ENCODE measurements around the gene TRDN. TPM values are rescaled to one million over a fixed set of nuclear protein-coding genes. Genes with fewer than 3 reads are reported as not detected.
"Not testable (repeated sequence)": the region's sequence is repeated elsewhere in the genome, so short reads cannot be mapped to it uniquely, and the experiment has no call there.

The TRDN gene
- total RNA-seq, 1 donor from 2014 or later, result not detected

- ATAC-seq, result no peak
- DNase-seq (ENCODE audit: low spot score), result no peak
These were observed 1.6 kb downstream of the TRDN start for GRCh38 chr6:123635144-123635543.

DNA sequence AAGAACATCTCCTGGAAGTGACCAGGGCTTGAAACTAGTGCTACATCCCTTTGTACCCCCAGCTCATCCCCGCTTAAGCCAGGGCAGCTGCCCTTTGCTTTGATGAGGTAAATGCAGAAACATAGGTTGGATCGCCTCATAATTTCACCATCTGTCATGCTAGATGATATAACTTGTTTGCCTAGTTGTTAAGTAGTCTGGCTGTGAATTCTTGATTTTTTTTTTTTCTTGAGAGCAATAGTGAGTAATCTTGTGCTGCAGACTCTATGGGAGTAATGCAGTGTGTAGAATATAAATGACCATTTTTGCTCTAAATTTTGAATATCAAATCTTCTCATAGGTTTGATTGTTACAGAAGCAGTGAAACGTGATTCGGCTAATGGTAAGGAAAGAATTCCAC lies 4.1 kb downstream of the TRDN start:
- DNase-seq (ENCODE audit: low spot score) (no peak), ATAC-seq (no peak)

- ATAC-seq (no peak), DNase-seq (ENCODE audit: low spot score) (no peak)
These were observed 7.3 kb downstream of the TRDN start for GRCh38 chr6:123629258-123629941.

GRCh38 chr6:123625696-123626095 lies 11.1 kb downstream of the TRDN start:
- ATAC-seq (no peak), DNase-seq (ENCODE audit: low spot score) (no peak)

- DNase-seq (ENCODE audit: low spot score), result no peak
- ATAC-seq, result no peak
These were observed 14.0 kb downstream of the TRDN start for GRCh38 chr6:123622780-123623179.

- no peak for DNase-seq (ENCODE audit: low spot score)
- no peak for ATAC-seq
These were observed 17.6 kb downstream of the TRDN start for GRCh38 chr6:123619156-123619555.

DNA sequence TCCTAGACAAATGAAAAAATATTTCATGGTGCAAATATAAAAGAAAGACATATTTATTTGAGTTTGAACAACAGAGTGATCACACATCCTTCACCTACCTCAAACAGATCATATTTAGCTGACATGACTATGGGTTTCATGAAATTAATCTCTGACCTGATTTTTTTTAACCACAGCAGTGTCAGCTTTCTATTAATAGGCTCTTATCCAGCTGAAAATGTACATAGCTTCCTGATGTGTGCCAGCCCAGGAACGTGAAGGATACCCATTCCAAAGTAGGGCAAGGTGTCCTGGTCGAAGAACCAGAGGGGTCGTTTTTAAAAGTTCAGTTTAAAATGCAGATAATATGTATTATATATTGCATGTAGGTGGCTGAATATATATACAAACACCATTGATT lies 19.8 kb downstream of the TRDN start:
- ATAC-seq, result no peak

DNA sequence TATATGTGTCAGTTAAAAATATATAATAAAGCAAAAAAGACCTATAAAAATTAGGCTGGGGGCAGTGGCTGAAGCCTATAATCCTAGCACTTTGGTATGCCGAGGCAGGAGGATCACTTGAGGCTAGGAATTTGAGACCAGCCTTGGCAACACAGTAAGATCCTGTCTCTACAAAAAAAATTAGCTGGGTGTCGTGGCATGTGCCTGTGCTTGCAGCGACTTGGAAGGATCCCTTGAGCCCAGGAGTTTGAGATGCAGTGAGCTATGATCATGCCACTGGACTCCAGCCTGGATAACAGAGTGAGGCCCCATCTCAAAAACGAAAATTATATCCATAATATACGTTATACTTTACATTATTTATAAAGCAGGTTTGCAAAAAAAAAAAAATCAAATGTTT lies 20.7 kb downstream of the TRDN start:
- ATAC-seq (no peak), DNase-seq (ENCODE audit: low spot score) (no peak)

More for the DNA sequence above, 19.8 kb downstream of the TRDN start:
- no peak for DNase-seq (ENCODE audit: low spot score)

DNA sequence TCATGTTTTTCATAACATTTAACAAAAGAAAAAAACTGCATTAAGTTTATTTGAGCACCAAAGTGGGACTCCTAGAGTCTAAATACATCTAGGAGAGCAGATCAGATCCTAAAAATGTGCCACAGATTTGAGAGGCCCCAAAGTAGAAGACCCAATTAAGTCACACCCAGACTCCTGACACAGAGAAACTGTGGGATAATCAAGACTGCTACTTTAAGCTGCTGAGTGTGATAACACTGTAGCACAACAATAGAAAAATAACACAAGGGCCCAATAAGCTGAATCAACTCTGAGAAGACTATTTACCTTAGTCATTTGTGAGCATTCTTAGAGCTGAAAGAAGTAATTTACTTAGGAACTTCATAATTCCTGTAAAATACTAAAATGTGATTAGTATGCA lies 26.0 kb downstream of the TRDN start:
- DNase-seq (ENCODE audit: low spot score) (no peak), ATAC-seq (no peak)

DNA sequence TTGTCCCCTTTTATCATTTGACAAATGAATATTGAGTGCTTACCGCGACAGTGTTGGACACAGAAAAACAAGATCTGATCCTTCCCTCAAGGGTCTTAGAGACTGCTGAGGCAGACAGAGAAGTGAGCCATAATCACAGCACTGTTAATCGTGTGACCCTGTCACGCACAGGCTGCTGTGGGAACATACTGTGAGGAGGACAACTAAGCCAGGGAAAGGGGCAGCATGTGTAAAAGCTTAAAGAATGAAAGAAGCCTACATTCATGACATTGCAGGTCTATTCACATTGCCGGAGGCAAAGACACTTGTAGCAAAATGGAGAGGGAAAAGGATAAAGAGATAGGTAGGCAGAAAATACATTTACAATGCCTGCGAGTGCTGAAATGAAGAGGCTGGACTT lies 32.7 kb downstream of the TRDN start:
- no peak for DNase-seq (ENCODE audit: low spot score)
- ATAC-seq, result no peak

DNA sequence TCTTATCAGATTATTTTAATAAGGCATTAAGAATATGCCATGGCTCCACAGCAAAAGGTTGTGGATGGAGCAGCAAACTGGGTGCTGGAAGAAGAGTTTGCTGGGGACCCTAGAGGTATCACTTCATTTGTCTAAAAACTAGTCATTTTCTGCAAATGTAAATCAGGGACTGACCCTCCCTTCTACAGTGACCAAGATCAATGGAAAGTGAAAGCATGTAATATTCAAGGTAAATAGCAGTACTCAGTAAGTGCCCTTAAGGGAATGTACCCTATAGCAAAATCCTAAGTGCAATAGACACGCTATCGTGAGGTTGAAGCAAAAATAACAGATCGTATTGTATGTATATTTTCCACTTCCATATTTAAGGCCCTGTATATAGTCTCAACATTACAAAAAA lies 38.7 kb downstream of the TRDN start:
- no peak for ATAC-seq
- DNase-seq (ENCODE audit: low spot score), result no peak

GRCh38 chr6:123594776-123595175 lies 42.0 kb downstream of the TRDN start:
- DNase-seq (ENCODE audit: low spot score), result no peak
- ATAC-seq, result no peak

DNA sequence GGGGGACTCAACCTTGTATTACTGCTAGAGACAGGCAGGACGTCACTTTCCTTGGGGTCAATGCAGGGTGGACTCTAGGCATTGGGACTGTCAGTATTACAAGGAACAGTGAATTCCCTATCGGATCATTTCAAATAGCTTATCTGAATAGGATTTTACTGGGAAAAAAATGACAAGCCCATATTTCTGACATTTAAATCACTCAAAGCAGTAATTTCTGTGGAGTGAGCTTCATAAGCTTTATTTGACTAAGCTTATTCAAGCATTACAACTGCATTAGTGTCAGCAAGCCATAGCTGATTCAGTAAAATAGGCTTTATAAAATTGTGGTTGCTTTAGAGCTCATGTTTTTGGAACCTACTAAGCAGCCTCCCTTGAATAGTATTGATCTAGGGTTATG lies 44.3 kb downstream of the TRDN start:
- ATAC-seq (no peak), DNase-seq (ENCODE audit: low spot score) (no peak)

- DNase-seq (ENCODE audit: low spot score) (no peak), ATAC-seq (no peak)
These were observed 46.8 kb downstream of the TRDN start for GRCh38 chr6:123589973-123590372.

GRCh38 chr6:123589317-123589716 lies 47.4 kb downstream of the TRDN start:
- no peak for ATAC-seq
- no peak for DNase-seq (ENCODE audit: low spot score)

DNA sequence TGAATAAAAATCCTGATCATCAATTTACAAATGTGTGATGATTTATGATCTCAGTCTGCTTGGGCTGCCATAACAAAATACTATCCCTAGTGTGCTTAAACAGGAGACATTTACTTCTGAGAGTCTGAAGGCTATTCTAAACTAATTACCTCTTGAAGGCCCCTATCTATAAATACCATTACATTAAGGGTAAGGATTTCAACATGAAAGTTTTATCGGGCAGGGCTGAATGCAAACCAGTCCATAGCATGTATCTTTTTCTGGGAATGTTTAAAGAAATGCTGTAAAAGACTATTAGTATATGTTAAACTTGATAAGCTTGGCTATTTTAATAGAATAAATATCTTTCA lies 48.2 kb downstream of the TRDN start:
- DNase-seq (ENCODE audit: low spot score), result no peak
- no peak for ATAC-seq

GRCh38 chr6:123587838-123588545 lies 48.8 kb downstream of the TRDN start:
- ATAC-seq (no peak), DNase-seq (ENCODE audit: low spot score) (no peak)

GRCh38 chr6:123587407-123587806 lies 49.3 kb downstream of the TRDN start:
- ATAC-seq; DNase-seq (ENCODE audit: low spot score): not testable (repeated sequence)

DNA sequence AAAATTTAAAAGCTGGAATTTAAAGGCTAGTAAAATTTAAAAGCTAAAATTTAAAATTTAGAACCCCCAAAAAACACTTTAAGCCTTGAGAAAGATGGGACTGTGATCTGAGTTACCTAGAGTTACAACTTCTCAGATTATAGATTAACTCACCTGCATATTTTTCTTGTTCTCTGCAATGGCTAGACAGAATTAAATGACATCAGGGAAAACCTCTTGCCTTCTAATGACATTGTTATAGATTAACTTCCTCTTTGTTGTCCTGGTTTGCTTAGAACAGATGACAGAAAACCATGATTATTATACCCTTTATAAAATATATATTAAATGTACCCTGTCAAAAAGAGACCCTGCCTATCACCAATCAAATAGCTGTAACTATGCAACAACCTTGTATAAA lies 56.4 kb downstream of the TRDN start:
- no peak for DNase-seq (ENCODE audit: low spot score)
- no peak for ATAC-seq

DNA sequence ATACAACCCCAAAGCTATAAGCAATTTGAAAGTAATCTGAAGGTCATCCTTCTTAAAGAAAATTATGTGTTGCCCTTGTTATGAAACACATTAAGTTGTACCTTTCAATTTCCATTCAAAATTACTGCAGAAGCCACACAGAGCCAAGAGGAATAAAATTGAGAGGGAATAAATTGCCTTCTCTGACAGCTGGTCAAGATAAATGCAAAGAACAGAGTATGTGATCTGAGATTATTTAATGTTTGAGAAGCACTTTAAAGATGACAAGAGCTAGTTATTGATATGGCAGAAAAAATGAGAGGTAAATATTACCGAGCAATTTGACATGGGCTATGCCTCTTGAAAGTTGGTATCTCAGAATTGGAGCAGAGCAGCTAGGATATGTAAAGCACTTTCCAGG lies 61.6 kb downstream of the TRDN start:
- DNase-seq (ENCODE audit: low spot score) (no peak), ATAC-seq (no peak)

DNA sequence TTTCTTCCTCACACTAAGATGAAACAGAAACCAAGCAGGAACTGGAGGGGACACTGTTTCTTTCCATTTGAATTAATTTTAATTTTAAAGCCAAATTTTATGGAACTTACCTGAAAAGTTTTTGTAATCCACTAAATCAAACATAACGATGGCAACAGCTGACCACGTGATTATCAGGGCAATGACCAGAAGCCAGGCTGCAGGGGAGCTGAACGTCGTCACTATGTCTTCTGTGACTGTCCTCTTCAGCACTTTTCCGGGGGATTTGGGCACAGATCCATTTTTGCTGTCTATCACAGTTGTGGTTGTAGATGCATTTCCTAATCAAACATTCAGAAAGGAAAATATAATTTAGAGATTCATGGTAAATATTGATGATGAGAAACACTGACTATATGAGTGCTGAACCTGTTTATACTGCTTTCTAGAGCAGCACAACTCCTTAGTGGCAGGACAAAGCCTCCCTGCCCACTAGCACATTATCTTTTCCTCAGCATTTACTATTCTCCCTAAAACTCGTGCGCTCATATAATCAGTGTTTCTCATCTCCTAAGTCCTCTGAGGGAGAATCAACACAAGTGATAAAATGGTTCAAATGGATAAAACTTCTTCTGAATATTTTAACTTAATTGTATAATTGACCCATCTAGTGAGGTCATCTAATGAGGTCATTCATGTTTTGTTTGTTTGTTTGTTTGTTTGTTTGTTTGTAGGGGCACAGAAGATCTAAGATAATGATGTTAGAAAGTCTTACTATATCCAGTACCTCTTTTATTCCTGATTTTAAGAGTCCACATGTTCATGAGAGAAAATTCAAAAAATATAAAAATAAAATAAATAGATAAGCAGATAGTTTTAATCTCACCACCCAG lies 65.7 kb downstream of the TRDN start:
- DNase-seq (ENCODE audit: low spot score) (no peak), ATAC-seq (no peak)

DNA sequence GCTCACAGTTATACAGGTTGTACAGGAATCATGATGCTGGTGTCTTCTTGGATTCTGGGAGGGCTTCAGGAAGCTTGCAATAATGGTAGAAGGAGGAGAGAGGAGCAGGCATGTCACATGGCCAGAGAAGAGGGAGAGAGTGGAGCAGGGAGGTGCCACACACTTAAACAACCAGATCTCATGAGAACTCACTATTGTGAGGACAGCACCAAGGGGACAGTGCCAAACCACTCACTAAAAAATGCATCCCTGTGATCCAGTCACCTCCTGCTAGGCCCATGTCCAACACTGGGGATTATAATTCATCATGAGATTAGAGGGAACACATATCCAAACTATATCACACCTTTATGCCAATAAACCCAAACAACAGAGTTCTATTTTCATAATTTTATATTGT lies 67.2 kb downstream of the TRDN start:
- no peak for ATAC-seq
- DNase-seq (ENCODE audit: low spot score), result no peak
